ENCODE data around the gene AP5S1. TPM values are rescaled to one million over a fixed set of nuclear protein-coding genes. Genes with fewer than 3 reads are reported as not detected.

AP5S1 gene
- total and polyA plus RNA-seq, 2 of the 13 experiments (the other 11 are each of a cell fraction or from before 2014, with no cell fraction given) = 7.9 to 23.2 TPM

DNA sequence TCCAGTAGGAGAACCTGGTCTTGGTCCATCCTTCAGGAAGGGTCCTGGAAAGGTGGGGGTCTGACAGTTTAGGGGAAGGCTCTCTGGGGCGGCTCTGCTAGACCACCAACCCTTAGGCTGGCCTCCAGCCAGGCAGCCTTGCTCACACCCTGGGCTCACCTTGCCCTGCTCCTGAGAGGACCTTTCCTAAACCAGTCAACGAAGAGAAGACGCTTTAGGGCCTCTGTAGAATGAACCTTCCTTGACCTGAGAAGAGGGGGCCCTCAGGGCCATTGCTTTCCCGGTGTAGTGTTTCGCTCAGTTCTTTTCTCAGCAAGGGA lies 23.2 kb upstream of the AP5S1 start (continued):
- TF ChIP-seq, protein P1, sequence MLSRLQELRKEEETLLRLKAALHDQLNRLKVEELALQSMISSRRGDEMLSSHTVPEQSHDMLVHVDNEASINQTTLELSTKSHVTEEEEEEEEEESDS (CRISPR knock-in tag; IDR thresholded peaks at IDR 0.05; ENCODE audit: borderline replicate concordance) = 0 out of 2 replicates have a peak, but pooled peaks have one; percentile 47
- TF ChIP-seq, protein P2, sequence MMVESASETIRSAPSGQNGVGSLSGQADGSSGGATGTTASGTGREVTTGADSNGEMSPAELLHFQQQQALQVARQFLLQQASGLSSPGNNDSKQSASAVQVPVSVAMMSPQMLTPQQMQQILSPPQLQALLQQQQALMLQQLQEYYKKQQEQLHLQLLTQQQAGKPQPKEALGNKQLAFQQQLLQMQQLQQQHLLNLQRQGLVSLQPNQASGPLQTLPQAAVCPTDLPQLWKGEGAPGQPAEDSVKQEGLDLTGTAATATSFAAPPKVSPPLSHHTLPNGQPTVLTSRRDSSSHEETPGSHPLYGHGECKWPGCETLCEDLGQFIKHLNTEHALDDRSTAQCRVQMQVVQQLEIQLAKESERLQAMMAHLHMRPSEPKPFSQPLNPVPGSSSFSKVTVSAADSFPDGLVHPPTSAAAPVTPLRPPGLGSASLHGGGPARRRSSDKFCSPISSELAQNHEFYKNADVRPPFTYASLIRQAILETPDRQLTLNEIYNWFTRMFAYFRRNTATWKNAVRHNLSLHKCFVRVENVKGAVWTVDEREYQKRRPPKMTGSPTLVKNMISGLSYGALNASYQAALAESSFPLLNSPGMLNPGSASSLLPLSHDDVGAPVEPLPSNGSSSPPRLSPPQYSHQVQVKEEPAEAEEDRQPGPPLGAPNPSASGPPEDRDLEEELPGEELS (CRISPR knock-in tag; IDR thresholded peaks at IDR 0.05) = 0 out of 2 replicates have a peak, but pooled peaks have one; percentile 5
- TF ChIP-seq, protein P3, sequence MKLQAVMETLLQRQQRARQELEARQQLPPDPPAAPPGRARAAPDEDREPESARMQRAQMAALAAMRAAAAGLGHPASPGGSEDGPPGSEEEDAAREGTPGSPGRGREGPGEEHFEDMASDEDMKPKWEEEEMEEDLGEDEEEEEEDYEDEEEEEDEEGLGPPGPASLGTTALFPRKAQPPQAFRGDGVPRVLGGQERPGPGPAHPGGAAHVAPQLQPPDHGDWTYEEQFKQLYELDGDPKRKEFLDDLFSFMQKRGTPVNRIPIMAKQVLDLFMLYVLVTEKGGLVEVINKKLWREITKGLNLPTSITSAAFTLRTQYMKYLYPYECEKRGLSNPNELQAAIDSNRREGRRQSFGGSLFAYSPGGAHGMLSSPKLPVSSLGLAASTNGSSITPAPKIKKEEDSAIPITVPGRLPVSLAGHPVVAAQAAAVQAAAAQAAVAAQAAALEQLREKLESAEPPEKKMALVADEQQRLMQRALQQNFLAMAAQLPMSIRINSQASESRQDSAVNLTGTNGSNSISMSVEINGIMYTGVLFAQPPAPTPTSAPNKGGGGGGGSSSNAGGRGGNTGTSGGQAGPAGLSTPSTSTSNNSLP (IDR thresholded peaks at IDR 0.05; ENCODE audit: low read depth, low read length) = no peak
- TF ChIP-seq, protein P4, sequence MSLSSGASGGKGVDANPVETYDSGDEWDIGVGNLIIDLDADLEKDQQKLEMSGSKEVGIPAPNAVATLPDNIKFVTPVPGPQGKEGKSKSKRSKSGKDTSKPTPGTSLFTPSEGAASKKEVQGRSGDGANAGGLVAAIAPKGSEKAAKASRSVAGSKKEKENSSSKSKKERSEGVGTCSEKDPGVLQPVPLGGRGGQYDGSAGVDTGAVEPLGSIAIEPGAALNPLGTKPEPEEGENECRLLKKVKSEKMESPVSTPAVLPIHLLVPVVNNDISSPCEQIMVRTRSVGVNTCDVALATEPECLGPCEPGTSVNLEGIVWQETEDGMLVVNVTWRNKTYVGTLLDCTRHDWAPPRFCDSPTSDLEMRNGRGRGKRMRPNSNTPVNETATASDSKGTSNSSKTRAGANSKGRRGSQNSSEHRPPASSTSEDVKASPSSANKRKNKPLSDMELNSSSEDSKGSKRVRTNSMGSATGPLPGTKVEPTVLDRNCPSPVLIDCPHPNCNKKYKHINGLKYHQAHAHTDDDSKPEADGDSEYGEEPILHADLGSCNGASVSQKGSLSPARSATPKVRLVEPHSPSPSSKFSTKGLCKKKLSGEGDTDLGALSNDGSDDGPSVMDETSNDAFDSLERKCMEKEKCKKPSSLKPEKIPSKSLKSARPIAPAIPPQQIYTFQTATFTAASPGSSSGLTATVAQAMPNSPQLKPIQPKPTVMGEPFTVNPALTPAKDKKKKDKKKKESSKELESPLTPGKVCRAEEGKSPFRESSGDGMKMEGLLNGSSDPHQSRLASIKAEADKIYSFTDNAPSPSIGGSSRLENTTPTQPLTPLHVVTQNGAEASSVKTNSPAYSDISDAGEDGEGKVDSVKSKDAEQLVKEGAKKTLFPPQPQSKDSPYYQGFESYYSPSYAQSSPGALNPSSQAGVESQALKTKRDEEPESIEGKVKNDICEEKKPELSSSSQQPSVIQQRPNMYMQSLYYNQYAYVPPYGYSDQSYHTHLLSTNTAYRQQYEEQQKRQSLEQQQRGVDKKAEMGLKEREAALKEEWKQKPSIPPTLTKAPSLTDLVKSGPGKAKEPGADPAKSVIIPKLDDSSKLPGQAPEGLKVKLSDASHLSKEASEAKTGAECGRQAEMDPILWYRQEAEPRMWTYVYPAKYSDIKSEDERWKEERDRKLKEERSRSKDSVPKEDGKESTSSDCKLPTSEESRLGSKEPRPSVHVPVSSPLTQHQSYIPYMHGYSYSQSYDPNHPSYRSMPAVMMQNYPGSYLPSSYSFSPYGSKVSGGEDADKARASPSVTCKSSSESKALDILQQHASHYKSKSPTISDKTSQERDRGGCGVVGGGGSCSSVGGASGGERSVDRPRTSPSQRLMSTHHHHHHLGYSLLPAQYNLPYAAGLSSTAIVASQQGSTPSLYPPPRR (CRISPR knock-in tag; IDR thresholded peaks at IDR 0.05; ENCODE audit: borderline replicate concordance) = 0 out of 2 replicates have a peak, but pooled peaks have one; percentile 9
- TF ChIP-seq, protein P5, sequence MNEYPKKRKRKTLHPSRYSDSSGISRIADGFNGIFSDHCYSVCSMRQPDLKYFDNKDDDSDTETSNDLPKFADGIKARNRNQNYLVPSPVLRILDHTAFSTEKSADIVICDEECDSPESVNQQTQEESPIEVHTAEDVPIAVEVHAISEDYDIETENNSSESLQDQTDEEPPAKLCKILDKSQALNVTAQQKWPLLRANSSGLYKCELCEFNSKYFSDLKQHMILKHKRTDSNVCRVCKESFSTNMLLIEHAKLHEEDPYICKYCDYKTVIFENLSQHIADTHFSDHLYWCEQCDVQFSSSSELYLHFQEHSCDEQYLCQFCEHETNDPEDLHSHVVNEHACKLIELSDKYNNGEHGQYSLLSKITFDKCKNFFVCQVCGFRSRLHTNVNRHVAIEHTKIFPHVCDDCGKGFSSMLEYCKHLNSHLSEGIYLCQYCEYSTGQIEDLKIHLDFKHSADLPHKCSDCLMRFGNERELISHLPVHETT (CRISPR knock-in tag; conservative IDR thresholded peaks at IDR 0.05) = no peak
- TF ChIP-seq ZNF878 (CRISPR knock-in tag; IDR thresholded peaks at IDR 0.05) = no peak
- TF ChIP-seq ZNF33A (CRISPR knock-in tag; IDR thresholded peaks at IDR 0.05; ENCODE audit: borderline replicate concordance) = no peak
- no peak for TF ChIP-seq MBNL3 (CRISPR knock-in tag; conservative IDR thresholded peaks at IDR 0.05)
- TF ChIP-seq ZNF136 (CRISPR knock-in tag; IDR thresholded peaks at IDR 0.05; ENCODE audit: low read depth) = no peak
- no peak for TF ChIP-seq ATF7 (IDR thresholded peaks at IDR 0.05)
- TF ChIP-seq ATF7 (CRISPR knock-in tag; IDR thresholded peaks at IDR 0.05) = no peak

All from HepG2 (cell line).